ENCODE data around the gene AQP12A. TPM values are rescaled to one million over a fixed set of nuclear protein-coding genes. Genes with fewer than 3 reads are reported as not detected.

The AQP12A gene
- total RNA-seq, 4 donors from 2014 or later: not detected

GRCh38 chr2:240704651-240705050, 13.0 kb downstream of the AQP12A start:
- intact Hi-C loops (cut with DNase I): loop anchor here (10.0 kb wide), 2 partner anchors 110 to 200 kb away; no protein-coding TSS in a partner anchor
- 56 to 57% methylated on average over 19 of the region's 19 CpGs for WGBS, 2 donors
- Histone ChIP-seq H3K36me3 (no peaks in the 10 kb centered on the region), H3K27me3 (no peaks in the 10 kb centered on the region), H3K27ac (no peak overlapping the region), H3K9me3 (no peaks in the 10 kb centered on the region), H3K4me1 (no peaks in the 10 kb centered on the region), H3K4me3 (replicated peaks in 1 of 3) (no peak overlapping the region)
- no peak for DNase-seq
- TF ChIP-seq POLR2A (IDR thresholded peaks at IDR 0.05) (no peak), CTCF (IDR thresholded peaks at IDR 0.05) (no peak)

- TF ChIP-seq CTCF (IDR thresholded peaks at IDR 0.05) (no peak), POLR2A (IDR thresholded peaks at IDR 0.05) (no peak)
- H3K27ac ChIP-seq: no peak overlapping the region
- H3K27me3 ChIP-seq: no peaks in the 10 kb centered on the region
- no peak for DNase-seq
- H3K36me3 ChIP-seq: no peaks in the 10 kb centered on the region
- no peaks in the 10 kb centered on the region for H3K4me1 ChIP-seq
- 77 to 78% methylated on average over 12 of the region's 12 CpGs for WGBS, 2 donors
- intact Hi-C loops (cut with DNase I): loop anchor here (10.0 kb wide), 2 partner anchors 110 to 200 kb away; no protein-coding TSS in a partner anchor
- no peaks in the 10 kb centered on the region for H3K9me3 ChIP-seq
- H3K4me3 ChIP-seq (replicated peaks in 1 of 3): no peak overlapping the region
Observed at GRCh38 chr2:240705204-240705791, 13.6 kb downstream of the AQP12A start.

- Histone ChIP-seq H3K27ac (no peak overlapping the region), H3K4me1 (no peaks in the 10 kb centered on the region), H3K4me3 (replicated peaks in 1 of 3) (no peak overlapping the region), H3K27me3 (no peaks in the 10 kb centered on the region), H3K9me3 (no peaks in the 10 kb centered on the region), H3K36me3 (no peaks in the 10 kb centered on the region)
- WGBS, 2 donors: 62 to 68% methylated on average over 15 of the region's 15 CpGs
- intact Hi-C loops (cut with DNase I): loop anchor here (10.0 kb wide), 2 partner anchors 112 to 202 kb away; no protein-coding TSS in a partner anchor
- TF ChIP-seq POLR2A (IDR thresholded peaks at IDR 0.05) (no peak), CTCF (IDR thresholded peaks at IDR 0.05) (no peak)
- no peak for DNase-seq
Observed at GRCh38 chr2:240707043-240707756, 15.5 kb downstream of the AQP12A start.

DNA sequence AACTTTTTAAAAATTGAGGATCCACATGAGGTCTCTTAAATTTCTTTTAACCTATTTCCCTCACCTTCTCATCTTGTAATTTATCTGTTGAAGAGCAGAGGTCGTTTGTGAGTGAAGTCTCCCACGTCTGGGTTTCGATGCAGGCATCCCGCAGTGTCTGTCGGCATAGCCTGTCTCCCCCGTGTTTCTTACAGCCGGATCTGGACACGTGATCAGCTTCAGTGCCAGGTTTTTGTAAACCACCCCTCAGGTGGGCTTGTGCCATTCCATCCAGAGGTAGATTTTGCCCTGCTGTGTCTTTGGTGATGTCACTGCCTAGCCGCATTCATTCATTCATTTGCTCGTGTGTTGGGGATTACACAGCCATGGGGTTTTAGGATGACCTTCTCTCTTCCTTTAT, 16.2 kb downstream of the AQP12A start:
- no peaks in the 10 kb centered on the region for H3K4me1 ChIP-seq
- WGBS, 2 donors: 62 to 68% methylated on average over 10 of the region's 10 CpGs
- H3K27me3 ChIP-seq: no peaks in the 10 kb centered on the region
- no peak for TF ChIP-seq CTCF (IDR thresholded peaks at IDR 0.05)
- no peak for TF ChIP-seq POLR2A (IDR thresholded peaks at IDR 0.05)
- intact Hi-C loops (cut with DNase I): loop anchor here (10.0 kb wide), 2 partner anchors 113 to 203 kb away; no protein-coding TSS in a partner anchor
- no peak for DNase-seq
- H3K36me3 ChIP-seq: no peaks in the 10 kb centered on the region
- no peaks in the 10 kb centered on the region for H3K9me3 ChIP-seq
- H3K4me3 ChIP-seq (replicated peaks in 1 of 3): no peak overlapping the region
- H3K27ac ChIP-seq: no peak overlapping the region

DNA sequence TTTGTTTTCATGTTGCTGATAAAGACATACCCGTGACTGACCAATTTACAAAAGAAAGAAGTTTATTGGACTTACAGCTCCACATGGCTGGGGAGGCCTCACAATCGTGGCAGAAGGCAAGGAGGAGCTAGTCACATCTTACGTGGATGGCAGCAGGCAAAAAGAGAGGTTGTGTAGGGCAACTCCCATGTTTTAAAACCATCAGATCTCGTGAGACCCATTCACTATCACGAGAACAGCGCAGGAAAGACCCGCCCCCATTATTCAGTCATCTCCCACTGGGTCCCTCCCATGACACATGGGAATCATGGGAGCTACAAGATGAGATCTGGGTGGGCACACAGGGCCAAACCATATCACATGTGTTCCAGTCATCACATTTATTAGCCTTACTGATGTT, 16.8 kb downstream of the AQP12A start:
- H3K27me3 ChIP-seq: no peaks in the 10 kb centered on the region
- H3K27ac ChIP-seq: no peak overlapping the region
- no peak for DNase-seq
- no peak overlapping the region for H3K4me3 ChIP-seq (replicated peaks in 1 of 3)
- intact Hi-C loops (cut with DNase I): loop anchor here (10.0 kb wide), 2 partner anchors 114 to 204 kb away; no protein-coding TSS in a partner anchor
- no peak for TF ChIP-seq POLR2A (IDR thresholded peaks at IDR 0.05)
- no peak for TF ChIP-seq CTCF (IDR thresholded peaks at IDR 0.05)
- no peaks in the 10 kb centered on the region for H3K9me3 ChIP-seq
- no peaks in the 10 kb centered on the region for H3K4me1 ChIP-seq
- H3K36me3 ChIP-seq: no peaks in the 10 kb centered on the region
- WGBS, 2 donors: 74 to 85% methylated on average over 7 of the region's 7 CpGs

All from thyroid gland (tissue), 4 donors.